Stimulated activated CD4-positive, alpha-beta T cell treated with anti-CD3 and anti-CD28 coated beads, TNF-alpha, amount 100 ng/mL, for 48 hours (primary cell): Measurements from ENCODE around the gene SETBP1.

Source experiments
- DNase-seq, 3 donors: peaks; one replicate each; pipeline ENCODE4 v3.0.0-alpha.2; 2020; ENCODE audit warnings: low read depth in 3 of 3

Gene SETBP1

GRCh38 chr18:44841221-44841620 lies 160.5 kb downstream of the SETBP1 start:
- no peak for DNase-seq

GRCh38 chr18:44841752-44842587 lies 161.3 kb downstream of the SETBP1 start:
- DNase-seq = no peak

GRCh38 chr18:44842588-44843412 lies 162.1 kb downstream of the SETBP1 start:
- DNase-seq = no peak

GRCh38 chr18:44844486-44844885 lies 163.8 kb downstream of the SETBP1 start:
- no peak for DNase-seq

- no peak for DNase-seq
These were observed 165.8 kb downstream of the SETBP1 start for GRCh38 chr18:44846450-44846849.

- no peak for DNase-seq
These were observed 168.1 kb downstream of the SETBP1 start for GRCh38 chr18:44848644-44849335.

GRCh38 chr18:44849361-44849760 lies 168.7 kb downstream of the SETBP1 start:
- no peak for DNase-seq

GRCh38 chr18:44850001-44850400 lies 169.3 kb downstream of the SETBP1 start:
- no peak for DNase-seq

GRCh38 chr18:44851856-44852621 lies 171.4 kb downstream of the SETBP1 start:
- DNase-seq = no peak

- no peak for DNase-seq
These were observed 172.1 kb downstream of the SETBP1 start for GRCh38 chr18:44852818-44853217.

GRCh38 chr18:44853430-44853829 lies 172.7 kb downstream of the SETBP1 start:
- DNase-seq = no peak

GRCh38 chr18:44855681-44856080 lies 175.0 kb downstream of the SETBP1 start:
- DNase-seq = no peak

GRCh38 chr18:44856157-44856556 lies 175.5 kb downstream of the SETBP1 start:
- no peak for DNase-seq

- DNase-seq = no peak
These were observed 176.4 kb downstream of the SETBP1 start for GRCh38 chr18:44857081-44857480.

- no peak for DNase-seq
These were observed 177.2 kb downstream of the SETBP1 start for GRCh38 chr18:44857744-44858491.

- DNase-seq = no peak
These were observed 178.6 kb downstream of the SETBP1 start for GRCh38 chr18:44859263-44859662.

- no peak for DNase-seq
These were observed 179.2 kb downstream of the SETBP1 start for GRCh38 chr18:44859751-44860439.

GRCh38 chr18:44862112-44862511 lies 181.4 kb downstream of the SETBP1 start:
- no peak for DNase-seq

- DNase-seq = no peak
These were observed 185.4 kb downstream of the SETBP1 start for GRCh38 chr18:44866103-44866502.

- no peak for DNase-seq
These were observed 188.8 kb downstream of the SETBP1 start for GRCh38 chr18:44869533-44869932.
